Middle frontal gyrus (tissue), 1 donor: ENCODE results near the gene POLR3G.

Experiments
- DNase-seq: peaks from one replicate; pipeline ENCODE4 v3.0.0-alpha.2; 2015; ENCODE audit warnings: low spot score; ENCODE audit errors: extremely low spot score

POLR3G gene

GRCh38 chr5:90549729-90550275, 75.1 kb downstream of the POLR3G start:
- no peak for DNase-seq

GRCh38 chr5:90550963-90551362, 76.3 kb downstream of the POLR3G start:
- no peak for DNase-seq

GRCh38 chr5:90551376-90551775, 76.7 kb downstream of the POLR3G start:
- no peak for DNase-seq

GRCh38 chr5:90553711-90554110, 79.0 kb downstream of the POLR3G start:
- no peak for DNase-seq

GRCh38 chr5:90554358-90555006, 79.8 kb downstream of the POLR3G start:
- no peak for DNase-seq

GRCh38 chr5:90555666-90556065, 81.0 kb downstream of the POLR3G start:
- DNase-seq = no peak

GRCh38 chr5:90557391-90557790, 82.7 kb downstream of the POLR3G start:
- DNase-seq = no peak

GRCh38 chr5:90557871-90558270, 83.2 kb downstream of the POLR3G start:
- DNase-seq = no peak

GRCh38 chr5:90558344-90559192, 83.9 kb downstream of the POLR3G start, which contains the start of gene ADGRV1:
Gene ADGRV1 (plus strand): TSS chr5:90558797. CDS start chr5:90558896, 99 bp downstream.
- peak; percentile 50 for DNase-seq

- no peak for DNase-seq
These were observed 86.1 kb downstream of the POLR3G start for GRCh38 chr5:90560771-90561170.

- DNase-seq = no peak
These were observed 87.1 kb downstream of the POLR3G start for GRCh38 chr5:90561766-90562165.

- no peak for DNase-seq
These were observed 87.7 kb downstream of the POLR3G start for GRCh38 chr5:90562341-90562740.

GRCh38 chr5:90563108-90563507, 88.4 kb downstream of the POLR3G start:
- no peak for DNase-seq
